K562 (cell line): Measurements from ENCODE around the gene ART4. TPM values are rescaled to one million over a fixed set of nuclear protein-coding genes. Genes with fewer than 3 reads are reported as not detected.

ENCODE experiments used
- ATAC-seq: fragments of 200-7000 bp; cut with Tn5 transposase; 3 replicates; pipeline ENCODE4 v1.9.1; 2020; ENCODE audit warnings: moderate library complexity
- BruUV-seq: library from RNA; stranded (reverse); fragments of 400-500 nt; replicated peaks from 2 replicates; lab custom pipeline; 2021; lab: Mats Ljungman, UMichigan
- CTCF ChIA-PET: fragments of 300-600 bp; formaldehyde crosslinking; extraction: SDS; loops from one replicate; lab custom pipeline; 2021; ENCODE audit warnings: low intra/inter-chr PET ratio; lab: Yijun Ruan, JAX
- POLR2A ChIA-PET: fragments of 300-600, 350-650 bp; sonication (Branson Sonifier 250); formaldehyde crosslinking; extraction: SDS; loops from one replicate; lab custom pipeline; 2021; ENCODE audit warnings: antibody characterized with exemption, inconsistent platforms; lab: Yijun Ruan, JAX
- DNase-seq, 4 experiments: peaks; one replicate each; pipeline versions ENCODE4 v3.0.0 to v3.0.0-alpha.2; 2011 to 2018; ENCODE audit warnings: low spot score in 3 of 4, mixed read lengths in 3 of 4; ENCODE audit errors: extremely low read depth in 1 of 4
- FAIRE-seq: peaks from 2 replicates; lab custom pipeline; 2011; peaks lifted over from hg19 to GRCh38; lab: Jason Lieb, UNC
- H2AFZ ChIP-seq: 2 replicates; pipeline ENCODE4 v1.6.0; 2011; ENCODE audit warnings: low read depth, low read length, control low read depth, inconsistent platforms
- H3K27ac ChIP-seq: fragments of 200-600 bp; 3 replicates; pipeline ENCODE4 v1.8.0; 2011; ENCODE audit warnings: low read depth, mild to moderate bottlenecking, control low read depth, inconsistent platforms, low read length, moderate library complexity, mixed read lengths; ENCODE audit errors: extremely low read depth
- H3K27me3 ChIP-seq, 2 experiments: fragments of 300-600 bp in 1 of 2; 2 replicates in 1 of 2; 3 replicates in 1 of 2; pipeline versions ENCODE4 v1.6.0 to v1.8.0; 2011; ENCODE audit warnings: inconsistent platforms in 2 of 2, low read length in 2 of 2, mild to moderate bottlenecking in 1 of 2, mixed read lengths in 1 of 2, moderate library complexity in 1 of 2; ENCODE audit not compliant: control insufficient read depth in 2 of 2, insufficient read depth in 2 of 2
- H3K36me3 ChIP-seq: fragments of 300-600 bp; 3 replicates; pipeline ENCODE4 v1.8.0; 2011; ENCODE audit warnings: mild to moderate bottlenecking, low read length, inconsistent platforms; ENCODE audit not compliant: control insufficient read depth, insufficient read depth
- H3K4me1 ChIP-seq, 2 experiments: fragments of 200-600 bp in 1 of 2; replicated peaks in 1 of 2; 2 replicates in 1 of 2; 3 replicates in 1 of 2; pipeline versions ENCODE4 v1.5.1 to v1.8.0; 2011; ENCODE audit warnings: inconsistent platforms in 2 of 2, low read length in 2 of 2, mild to moderate bottlenecking in 1 of 2, mixed read lengths in 1 of 2, moderate library complexity in 1 of 2; ENCODE audit not compliant: control insufficient read depth in 2 of 2, insufficient read depth in 2 of 2
- H3K4me2 ChIP-seq: 2 replicates; pipeline ENCODE4 v1.6.1; 2011; ENCODE audit warnings: low read length, control low read depth, inconsistent platforms, mixed read lengths; ENCODE audit not compliant: insufficient read depth
- H3K4me3 ChIP-seq: fragments of 200-600 bp; sonication (generic), shearing (Covaris generic); 2 replicates; pipeline ENCODE4 v1.5.1; 2016; ENCODE audit warnings: control low read depth, inconsistent platforms
- H3K79me2 ChIP-seq: fragments of 200-600 bp; 3 replicates; pipeline ENCODE4 v1.8.0; 2011; ENCODE audit warnings: low read length, inconsistent platforms; ENCODE audit not compliant: control insufficient read depth, insufficient read depth
- H3K9ac ChIP-seq, 2 experiments: 2 replicates each; pipeline versions ENCODE4 v1.6.0 to v1.6.1; 2011; ENCODE audit warnings: low read depth in 2 of 2, low read length in 2 of 2, control low read depth in 1 of 2, inconsistent platforms in 1 of 2, mild to moderate bottlenecking in 1 of 2, mixed read lengths in 1 of 2; ENCODE audit not compliant: insufficient read depth in 1 of 2
- H3K9me1 ChIP-seq: one replicate; pipeline ENCODE4 v1.6.0; 2011; ENCODE audit warnings: inconsistent platforms, mild to moderate bottlenecking, low read length, moderate library complexity; ENCODE audit not compliant: control insufficient read depth, insufficient read depth
- H3K9me3 ChIP-seq: replicated peaks from 2 replicates; pipeline ENCODE4 v1.5.1; 2011; ENCODE audit warnings: low read depth, low read length, inconsistent platforms; ENCODE audit not compliant: control insufficient read depth, insufficient read depth
- H4K20me1 ChIP-seq: replicated peaks from 2 replicates; pipeline ENCODE4 v1.6.1; 2011; ENCODE audit warnings: low read length, inconsistent platforms, mixed read lengths; ENCODE audit not compliant: control insufficient read depth, insufficient read depth
- ADNP ChIP-seq: fragments of 200-800 bp; sonication (Bioruptor generic); IDR thresholded peaks from 2 replicates; pipeline ENCODE4 v1.6.1; 2016; ENCODE audit warnings: missing genetic modification characterization, missing compliant biosample characterization
- AFF1 ChIP-seq, 2 experiments: fragments of 450-650 bp; IDR thresholded peaks; 2 replicates each; pipeline ENCODE4 v1.6.1; 2018; ENCODE audit warnings: mild to moderate bottlenecking in 2 of 2, low read depth in 1 of 2; ENCODE audit not compliant: partially characterized antibody in 2 of 2
- ETV6 ChIP-seq, 3 experiments: fragments of 150-350 bp in 1 of 3; sonication (generic) in 1 of 3; formaldehyde crosslinking in 1 of 3; IDR thresholded peaks; 2 replicates each; pipeline versions ENCODE4 v1.6.1 to v1.8.0; 2014 to 2022; ENCODE audit warnings: borderline replicate concordance in 2 of 3, low read depth in 2 of 3, antibody characterized with exemption in 1 of 3, low read length in 1 of 3, mild to moderate bottlenecking in 1 of 3, missing genetic modification reagents in 1 of 3
- FOXA1 ChIP-seq: fragments of 450-650 bp; IDR thresholded peaks from 2 replicates; pipeline ENCODE4 v1.6.1; 2016; ENCODE audit warnings: mild to moderate bottlenecking, borderline replicate concordance
- GABPA ChIP-seq: fragments of 200-800 bp; sonication (Bioruptor generic); conservative IDR thresholded peaks from 2 replicates; pipeline ENCODE4 v1.6.1; 2016; ENCODE audit warnings: low read depth, missing genetic modification characterization, missing compliant biosample characterization
- HIVEP1 ChIP-seq: fragments of 250-450 bp; sonication (Bioruptor Pico); IDR thresholded peaks from 2 replicates; pipeline ENCODE4 v1.4.0; 2020; ENCODE audit warnings: mild to moderate bottlenecking
- KLF10 ChIP-seq: fragments of 250-450 bp; sonication (Bioruptor Pico); IDR thresholded peaks from 2 replicates; pipeline ENCODE4 v1.6.1; 2021; ENCODE audit warnings: matching md5 sums
- NFATC3 ChIP-seq: fragments of 450-650 bp; IDR thresholded peaks from 2 replicates; pipeline ENCODE4 v1.6.1; 2017; ENCODE audit warnings: mild to moderate bottlenecking
- TAL1 ChIP-seq: fragments of 450-650 bp; IDR thresholded peaks from 2 replicates; pipeline ENCODE4 v1.6.1; 2016; ENCODE audit warnings: mild to moderate bottlenecking
- TSC22D4 ChIP-seq: fragments of 450-650 bp; IDR thresholded peaks from 2 replicates; pipeline ENCODE4 v1.6.1; 2016; ENCODE audit warnings: missing genetic modification characterization, missing biosample characterization, control low read depth
- ZNF124 ChIP-seq: sonication (generic); formaldehyde crosslinking; IDR thresholded peaks from 2 replicates; pipeline ENCODE4 v1.8.1; 2022; ENCODE audit warnings: missing genetic modification reagents
- ZNF263 ChIP-seq: sonication (generic); formaldehyde crosslinking; IDR thresholded peaks from 2 replicates; pipeline ENCODE4 v1.8.0; 2022; ENCODE audit warnings: mild to moderate bottlenecking, missing genetic modification reagents, borderline replicate concordance
- WGBS: fragments of 100-300 bp; shearing (Covaris generic); methylation state at CpG from one replicate; pipeline ENCODE4 v1.1.6; 2016; ENCODE audit warnings: low coverage, mixed read lengths; ENCODE audit not compliant: insufficient coverage; ENCODE audit errors: missing lambda C conversion rate; 5-methylcytosine and 5-hydroxymethylcytosine counted together
- in situ Hi-C: fragments of 300-500 bp; cut with MboI; formaldehyde crosslinking; loops from 4 replicates; pipeline ENCODE4 v1.15.0; 2018; ENCODE audit warnings: inconsistent platforms, mixed read lengths
- intact Hi-C: fragments of 100-400 bp; cut with micrococcal nuclease; formaldehyde crosslinking; loops from 2 replicates; pipeline ENCODE4 v1.14.2; 2022
- polyA plus RNA-seq, 8 experiments: library from polyadenylated mRNA; depleted of rRNA in 4 of 8; stranded (reverse) in 5 of 8; unstranded in 3 of 8; fragments of >200 nt; fragmentation: Nextera tagmentation in 2 of 8; fragmentation: Illumina TruSeq in 1 of 8; extraction: Ambion mirVana in 2 of 8; extraction: Trizol in 1 of 8; gene quantifications; 2 replicates each; pipeline versions ENCODE4 v1.2.1 to v1.2.3, GENCODE V29; 2011 to 2014; ENCODE audit warnings: inconsistent platforms in 1 of 8, missing spikeins in 1 of 8
- total RNA-seq, 7 experiments: library from RNA; depleted of rRNA in 6 of 7; stranded (reverse); fragments of >200 nt in 6 of 7; fragmentation: Illumina TruSeq in 2 of 7; extraction: Trizol in 2 of 7; gene quantifications; 2 replicates each; pipeline versions ENCODE4 v1.2.1 to v1.2.3, GENCODE V29; 2011 to 2021; ENCODE audit warnings: low replicate concordance in 1 of 7
- TF ChIP-seq, protein P1 (sequence below): fragments of 250-450 bp; sonication (Bioruptor Pico); IDR thresholded peaks from 2 replicates; pipeline ENCODE4 v1.9.0; 2021; ENCODE audit warnings: mild to moderate bottlenecking

The ART4 gene
- total and polyA plus RNA-seq, 9 of the 15 experiments (the other 6 are each of a cell fraction or from before 2014, with no cell fraction given): 0.07 TPM; not detected in 8

DNA sequence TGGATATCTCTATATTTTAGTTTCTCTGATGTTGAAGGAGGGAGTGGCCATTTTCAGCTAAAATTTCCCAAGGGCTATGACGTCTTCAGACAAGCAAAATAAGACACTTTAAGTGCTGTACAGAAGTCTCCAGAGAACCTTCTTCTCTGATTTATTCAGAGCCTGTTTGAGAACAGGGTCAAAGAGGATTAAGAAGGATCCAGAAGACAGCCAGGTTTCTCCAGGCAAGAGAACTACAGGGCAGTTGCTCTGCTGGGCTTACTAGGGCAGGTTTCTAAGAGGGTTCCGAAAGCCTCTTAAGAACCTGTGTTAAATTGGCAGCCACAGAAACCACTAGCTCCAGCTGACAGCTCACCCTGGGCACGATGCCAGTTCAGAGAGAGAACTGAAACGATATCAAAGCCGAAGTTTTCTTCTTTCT lies 41.1 kb upstream of the ART4 start:
- no peaks in the 10 kb centered on the region for H4K20me1 ChIP-seq
- H3K9me1 ChIP-seq: no peaks in the 10 kb centered on the region
- no peak for DNase-seq
- H3K27ac ChIP-seq: no peak overlapping the region
- no peak for FAIRE-seq
- H3K36me3 ChIP-seq: no peaks in the 10 kb centered on the region
- no peak overlapping the region for H3K4me2 ChIP-seq
- no peaks in the 10 kb centered on the region for H3K9me3 ChIP-seq
- 3% methylated on average over 2 of the region's 5 CpGs for WGBS
- in situ Hi-C loops (no loop called here), intact Hi-C loops (no loop called here)
- no peaks in the 10 kb centered on the region for H3K27me3 ChIP-seq
- BruUV-seq: no TSS peak
- no peaks in the 10 kb centered on the region for H3K4me1 ChIP-seq
- CTCF ChIA-PET: no interaction called here
- no peak for ATAC-seq
- no peaks in the 10 kb centered on the region for H3K79me2 ChIP-seq
- no peak overlapping the region for H3K4me3 ChIP-seq
- TF ChIP-seq TAL1 (no peak), HIVEP1 (CRISPR knock-in tag) (no peak), ETV6 (IDR thresholded peaks at IDR 0.05; ENCODE audit: borderline replicate concordance in 1 of 2, low read depth in 2 of 2, low read length in 1 of 2) (no peak), ETV6 (CRISPR knock-in tag; IDR thresholded peaks at IDR 0.05; ENCODE audit: borderline replicate concordance) (no peak), ZNF124 (CRISPR knock-in tag) (no peak), KLF10 (CRISPR knock-in tag) (no peak)
- TF ChIP-seq, protein P1, sequence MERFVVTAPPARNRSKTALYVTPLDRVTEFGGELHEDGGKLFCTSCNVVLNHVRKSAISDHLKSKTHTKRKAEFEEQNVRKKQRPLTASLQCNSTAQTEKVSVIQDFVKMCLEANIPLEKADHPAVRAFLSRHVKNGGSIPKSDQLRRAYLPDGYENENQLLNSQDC: no peak
- POLR2A ChIA-PET: no interaction called here
- no peak overlapping the region for H3K9ac ChIP-seq
- H2AFZ ChIP-seq: no peak overlapping the region

DNA sequence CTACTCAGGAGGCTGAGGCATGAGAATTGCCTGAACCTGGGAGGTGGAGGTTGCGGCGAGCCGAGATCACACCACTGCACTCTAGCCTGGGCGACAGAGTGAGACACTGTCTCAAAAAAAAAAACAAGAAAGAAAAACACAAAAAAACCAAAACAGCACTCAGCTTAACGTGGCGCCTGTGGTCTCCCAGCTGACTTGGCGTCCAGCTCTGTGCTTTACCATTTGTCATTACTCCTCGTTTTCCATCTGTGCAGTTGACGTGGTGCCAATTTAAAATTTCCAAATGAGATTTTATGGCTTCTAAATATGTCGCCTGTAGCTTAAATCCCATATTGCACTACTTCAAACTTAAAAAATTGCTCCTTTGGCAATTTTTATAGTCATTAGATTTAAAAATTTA lies 40.4 kb upstream of the ART4 start:
- ATAC-seq (no peak), FAIRE-seq (no peak), DNase-seq (no peak)
- Histone ChIP-seq H3K27me3 (no peaks in the 10 kb centered on the region), H3K9me3 (no peaks in the 10 kb centered on the region), H3K4me2 (no peak overlapping the region), H3K9ac (no peak overlapping the region), H3K79me2 (no peaks in the 10 kb centered on the region), H3K4me3 (no peak overlapping the region), H3K4me1 (no peaks in the 10 kb centered on the region), H3K36me3 (no peaks in the 10 kb centered on the region), H2AFZ (no peak overlapping the region), H3K9me1 (no peaks in the 10 kb centered on the region), H3K27ac (no peak overlapping the region), H4K20me1 (no peaks in the 10 kb centered on the region)
- CTCF ChIA-PET: no interaction called here
- intact Hi-C loops (no loop called here), in situ Hi-C loops (no loop called here)
- no TSS peak for BruUV-seq
- POLR2A ChIA-PET: no interaction called here
- WGBS: 7% methylated on average over 6 of the region's 10 CpGs
- TF ChIP-seq AFF1 (IDR thresholded peaks at IDR 0.05; ENCODE audit: low read depth in 1 of 2, partially characterized antibody in 2 of 2): no peak
- TF ChIP-seq NFATC3: no peak
- no peak for TF ChIP-seq ZNF263 (CRISPR knock-in tag)
- no peak for TF ChIP-seq ADNP (tag)
- no peak for TF ChIP-seq FOXA1
- no peak for TF ChIP-seq GABPA
- no peak for TF ChIP-seq TSC22D4 (tag)
